Epithelial cell of esophagus (primary cell): ENCODE data around the gene LMO2.

Source experiments
- DNase-seq: peaks from one replicate; pipeline ENCODE4 v3.0.0; 2010; ENCODE audit warnings: low read depth
- H3K4me3 ChIP-seq: 2 replicates; pipeline ENCODE4 v1.5.1; 2011; ENCODE audit warnings: mild to moderate bottlenecking, low read length, control low read depth
- TF ChIP-seq, protein P1 (sequence below): IDR thresholded peaks from 2 replicates; pipeline ENCODE4 v1.5.1; 2011; ENCODE audit warnings: low read depth, mild to moderate bottlenecking, low read length, control low read depth, inconsistent platforms; ENCODE audit not compliant: insufficient read depth; ENCODE audit errors: missing control alignments

LMO2 gene

GRCh38 chr11:33835143-33835878 is 56.6 kb downstream of the LMO2 start:
- DNase-seq, result peak; percentile 86

GRCh38 chr11:33832676-33833075 is 59.2 kb downstream of the LMO2 start:
- TF ChIP-seq, protein P1, sequence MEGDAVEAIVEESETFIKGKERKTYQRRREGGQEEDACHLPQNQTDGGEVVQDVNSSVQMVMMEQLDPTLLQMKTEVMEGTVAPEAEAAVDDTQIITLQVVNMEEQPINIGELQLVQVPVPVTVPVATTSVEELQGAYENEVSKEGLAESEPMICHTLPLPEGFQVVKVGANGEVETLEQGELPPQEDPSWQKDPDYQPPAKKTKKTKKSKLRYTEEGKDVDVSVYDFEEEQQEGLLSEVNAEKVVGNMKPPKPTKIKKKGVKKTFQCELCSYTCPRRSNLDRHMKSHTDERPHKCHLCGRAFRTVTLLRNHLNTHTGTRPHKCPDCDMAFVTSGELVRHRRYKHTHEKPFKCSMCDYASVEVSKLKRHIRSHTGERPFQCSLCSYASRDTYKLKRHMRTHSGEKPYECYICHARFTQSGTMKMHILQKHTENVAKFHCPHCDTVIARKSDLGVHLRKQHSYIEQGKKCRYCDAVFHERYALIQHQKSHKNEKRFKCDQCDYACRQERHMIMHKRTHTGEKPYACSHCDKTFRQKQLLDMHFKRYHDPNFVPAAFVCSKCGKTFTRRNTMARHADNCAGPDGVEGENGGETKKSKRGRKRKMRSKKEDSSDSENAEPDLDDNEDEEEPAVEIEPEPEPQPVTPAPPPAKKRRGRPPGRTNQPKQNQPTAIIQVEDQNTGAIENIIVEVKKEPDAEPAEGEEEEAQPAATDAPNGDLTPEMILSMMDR, result no peak
- DNase-seq, result no peak

More at GRCh38 chr11:33835143-33835878, 56.6 kb downstream of the LMO2 start:
- TF ChIP-seq, protein P1, result no peak
- no peak overlapping the region for H3K4me3 ChIP-seq

GRCh38 chr11:33830903-33831648 is 60.8 kb downstream of the LMO2 start:
- TF ChIP-seq, protein P1, result no peak
- H3K4me3 ChIP-seq, result no peak overlapping the region
- DNase-seq, result peak; percentile 73

More at GRCh38 chr11:33832676-33833075, 59.2 kb downstream of the LMO2 start:
- H3K4me3 ChIP-seq, result no peak overlapping the region

DNA sequence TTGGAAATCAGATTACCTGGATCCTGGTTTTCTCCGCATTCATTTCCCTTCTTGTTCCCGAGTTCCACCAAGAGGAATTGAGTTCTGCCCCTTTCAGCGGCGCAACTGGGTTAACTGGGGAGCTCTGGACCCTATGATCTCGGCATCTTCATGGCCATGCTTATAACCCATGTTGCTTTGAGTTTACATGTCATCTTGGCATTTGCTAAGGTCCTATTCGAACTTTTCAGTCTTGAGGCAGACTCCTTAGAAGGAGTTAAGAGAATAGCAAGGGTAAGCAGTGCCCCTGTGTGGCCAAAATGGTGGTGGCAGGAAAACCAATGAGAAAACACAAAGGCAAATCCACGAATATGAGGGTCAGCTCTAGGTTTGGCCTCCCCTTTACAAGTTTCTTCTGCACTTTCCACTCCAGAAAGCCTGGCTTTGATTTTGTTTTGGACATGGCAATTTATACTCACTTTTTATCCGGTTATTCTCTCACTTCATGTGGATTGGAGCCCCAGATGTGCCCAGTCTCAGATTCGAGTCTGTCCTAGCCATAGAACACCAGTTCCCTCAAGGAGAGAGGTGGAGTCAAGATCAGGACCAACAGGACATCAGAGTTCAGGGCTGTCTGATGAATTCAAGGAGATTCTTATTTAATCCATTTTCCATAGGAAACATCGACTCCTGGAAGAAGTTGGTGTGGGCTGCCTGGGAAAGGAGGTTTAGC is 62.3 kb downstream of the LMO2 start:
- peak overlapping the region; percentile 45 for H3K4me3 ChIP-seq
- TF ChIP-seq, protein P1, result peak; percentile 86
- DNase-seq, result peak; percentile 73

- peak overlapping the region; percentile 45 for H3K4me3 ChIP-seq
Observed at GRCh38 chr11:33828604-33829429, 63.1 kb downstream of the LMO2 start.

GRCh38 chr11:33827206-33827605 is 64.7 kb downstream of the LMO2 start:
- no peak overlapping the region for H3K4me3 ChIP-seq
- TF ChIP-seq, protein P1, result no peak
- no peak for DNase-seq

More at GRCh38 chr11:33828604-33829429, 63.1 kb downstream of the LMO2 start:
- DNase-seq, result no peak
- TF ChIP-seq, protein P1, result no peak
